ENCODE data around the gene RNU7-1. TPM values are rescaled to one million over a fixed set of nuclear protein-coding genes. Genes with fewer than 3 reads are reported as not detected.

RNU7-1 gene
- polyA plus RNA-seq, 3 donors = not detected

DNA sequence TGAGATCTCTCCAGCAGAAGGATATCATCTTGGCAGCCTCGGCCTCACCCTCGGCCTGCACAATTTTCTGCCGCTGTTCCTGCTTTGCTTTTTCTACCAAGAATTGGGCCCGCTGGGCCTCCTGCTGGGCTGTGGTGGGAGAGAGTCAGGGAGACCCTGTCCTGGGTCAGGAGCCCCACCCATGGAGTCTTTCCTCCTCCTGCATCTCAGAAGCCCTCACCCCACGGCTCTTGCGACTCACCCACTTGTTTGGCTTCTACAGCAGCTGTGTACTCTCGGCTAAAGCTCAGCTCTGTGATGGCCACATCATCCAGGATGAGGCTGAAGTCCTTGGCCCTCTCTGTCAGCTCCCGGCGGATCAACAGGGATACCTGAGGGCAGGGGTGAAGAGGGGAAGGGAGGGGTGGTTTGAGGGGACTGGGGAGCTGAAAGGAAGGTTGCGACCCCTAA, 24.1 kb downstream of the RNU7-1 start:
- no peak overlapping the region for H3K4me2 ChIP-seq (replicated peaks; ENCODE audit: extremely low read depth, low read length, poor library complexity, severe bottlenecking)
- no peak overlapping the region for H3K4me3 ChIP-seq (replicated peaks in 1 of 3; ENCODE audit: low read depth in 2 of 3, low read length in 3 of 3)
- peaks cover 0 to 2% (median 0%) of the 10 kb centered on the region in 7 donors for H3K9me3 Mint-ChIP-seq
- DNase-seq = no peak
- H3K36me3 Mint-ChIP-seq = peaks cover 36 to 43% of the 10 kb centered on the region in 2 donors
- H3K36me3 ChIP-seq (replicated peaks in 1 of 2; ENCODE audit: control insufficient read depth in 1 of 2, insufficient read depth in 2 of 2, low read length in 2 of 2) = peaks cover 36 to 41% of the 10 kb centered on the region in 2 donors
- H4K20me1 ChIP-seq (ENCODE audit: insufficient read depth, low read length) = peaks cover 4% of the 10 kb centered on the region
- peaks cover 0 to 3% (median 3%) of the 10 kb centered on the region in 3 donors for H3K27me3 Mint-ChIP-seq (ENCODE audit: low read depth in 3 of 3)
- H3K27ac Mint-ChIP-seq = peak overlapping the region in 2 of 7 donors; percentile 43 to 58
- H2AFZ ChIP-seq (ENCODE audit: insufficient read depth, low read depth, low read length, poor library complexity, severe bottlenecking) = no peak overlapping the region
- H3K79me2 ChIP-seq (ENCODE audit: insufficient read depth, low read length) = peaks cover 47% of the 10 kb centered on the region
- H3K27ac ChIP-seq (ENCODE audit: low read depth in 1 of 2, low read length in 2 of 2) = no peak overlapping the region
- no peak overlapping the region for H3K4me3 Mint-ChIP-seq
- intact Hi-C loops (cut with micrococcal nuclease) = no loop called here
- H3K4me1 ChIP-seq (ENCODE audit: control insufficient read depth in 1 of 2, insufficient read depth in 2 of 2, low read length in 2 of 2) = peaks cover 39 to 55% of the 10 kb centered on the region in 2 donors
- H3K27me3 ChIP-seq (ENCODE audit: control insufficient read depth in 2 of 2, insufficient read depth in 2 of 2, low read length in 2 of 2) = no peaks in the 10 kb centered on the region
- peaks cover 50% of the 10 kb centered on the region for H3K4me1 Mint-ChIP-seq
- TF ChIP-seq, protein P1, sequence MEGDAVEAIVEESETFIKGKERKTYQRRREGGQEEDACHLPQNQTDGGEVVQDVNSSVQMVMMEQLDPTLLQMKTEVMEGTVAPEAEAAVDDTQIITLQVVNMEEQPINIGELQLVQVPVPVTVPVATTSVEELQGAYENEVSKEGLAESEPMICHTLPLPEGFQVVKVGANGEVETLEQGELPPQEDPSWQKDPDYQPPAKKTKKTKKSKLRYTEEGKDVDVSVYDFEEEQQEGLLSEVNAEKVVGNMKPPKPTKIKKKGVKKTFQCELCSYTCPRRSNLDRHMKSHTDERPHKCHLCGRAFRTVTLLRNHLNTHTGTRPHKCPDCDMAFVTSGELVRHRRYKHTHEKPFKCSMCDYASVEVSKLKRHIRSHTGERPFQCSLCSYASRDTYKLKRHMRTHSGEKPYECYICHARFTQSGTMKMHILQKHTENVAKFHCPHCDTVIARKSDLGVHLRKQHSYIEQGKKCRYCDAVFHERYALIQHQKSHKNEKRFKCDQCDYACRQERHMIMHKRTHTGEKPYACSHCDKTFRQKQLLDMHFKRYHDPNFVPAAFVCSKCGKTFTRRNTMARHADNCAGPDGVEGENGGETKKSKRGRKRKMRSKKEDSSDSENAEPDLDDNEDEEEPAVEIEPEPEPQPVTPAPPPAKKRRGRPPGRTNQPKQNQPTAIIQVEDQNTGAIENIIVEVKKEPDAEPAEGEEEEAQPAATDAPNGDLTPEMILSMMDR (IDR thresholded peaks at IDR 0.05) = no peak
- WGBS (ENCODE audit: insufficient coverage) = 97% methylated on average over 5 of the region's 10 CpGs
- no peak overlapping the region for H3K9ac ChIP-seq (ENCODE audit: insufficient read depth, low read length, poor library complexity, severe bottlenecking)
- no peaks in the 10 kb centered on the region for H3K9me3 ChIP-seq (replicated peaks in 1 of 2; ENCODE audit: control insufficient read depth in 1 of 2, insufficient read depth in 1 of 2, low read length in 2 of 2)

GRCh38 chr12:6968426-6968825, 24.8 kb downstream of the RNU7-1 start:
- TF ChIP-seq, protein P1 (IDR thresholded peaks at IDR 0.05) = no peak
- Mint-ChIP-seq H3K36me3 (peaks cover 36 to 45% of the 10 kb centered on the region in 2 donors), H3K27ac (peak overlapping the region in 1 of 7 donors; percentile 20), H3K9me3 (no peaks in the 10 kb centered on the region), H3K4me3 (no peak overlapping the region), H3K4me1 (peaks cover 48% of the 10 kb centered on the region), H3K27me3 (ENCODE audit: low read depth in 3 of 3) (peaks cover 0 to 3% (median 3%) of the 10 kb centered on the region in 3 donors)
- Histone ChIP-seq H3K4me1 (ENCODE audit: control insufficient read depth in 1 of 2, insufficient read depth in 2 of 2, low read length in 2 of 2) (peaks cover 32 to 47% of the 10 kb centered on the region in 2 donors), H3K4me2 (replicated peaks; ENCODE audit: extremely low read depth, low read length, poor library complexity, severe bottlenecking) (no peak overlapping the region), H4K20me1 (ENCODE audit: insufficient read depth, low read length) (peaks cover 4% of the 10 kb centered on the region), H3K4me3 (replicated peaks in 1 of 3; ENCODE audit: low read depth in 2 of 3, low read length in 3 of 3) (no peak overlapping the region), H3K27ac (ENCODE audit: low read depth in 1 of 2, low read length in 2 of 2) (no peak overlapping the region), H3K27me3 (ENCODE audit: control insufficient read depth in 2 of 2, insufficient read depth in 2 of 2, low read length in 2 of 2) (no peaks in the 10 kb centered on the region), H3K9ac (ENCODE audit: insufficient read depth, low read length, poor library complexity, severe bottlenecking) (no peak overlapping the region), H2AFZ (ENCODE audit: insufficient read depth, low read depth, low read length, poor library complexity, severe bottlenecking) (no peak overlapping the region), H3K9me3 (replicated peaks in 1 of 2; ENCODE audit: control insufficient read depth in 1 of 2, insufficient read depth in 1 of 2, low read length in 2 of 2) (no peaks in the 10 kb centered on the region), H3K36me3 (replicated peaks in 1 of 2; ENCODE audit: control insufficient read depth in 1 of 2, insufficient read depth in 2 of 2, low read length in 2 of 2) (peaks cover 36 to 41% of the 10 kb centered on the region in 2 donors), H3K79me2 (ENCODE audit: insufficient read depth, low read length) (peaks cover 52% of the 10 kb centered on the region)
- WGBS (ENCODE audit: insufficient coverage) = 97% methylated on average over 5 of the region's 9 CpGs
- no peak for DNase-seq
- intact Hi-C loops (cut with micrococcal nuclease) = no loop called here
